HCT116 (cell line): ENCODE results near the gene ESRRA. TPM values are rescaled to one million over a fixed set of nuclear protein-coding genes. Genes with fewer than 3 reads are reported as not detected.
A peak's percentile ranks its signal among the peaks of the same experiment; 100 is the strongest.

ENCODE experiments used
- ATAC-seq: fragments of 200-7000 bp; cut with Tn5 transposase; 2 replicates; pipeline ENCODE4 v1.9.1; 2020; ENCODE audit warnings: mild to moderate bottlenecking, moderate library complexity
- BruUV-seq: library from RNA; stranded (reverse); fragments of 400-500 nt; replicated peaks from 2 replicates; lab custom pipeline; 2021; lab: Mats Ljungman, UMichigan
- CTCF ChIA-PET: fragments of 300-600 bp; sonication (Branson Sonifier 250); formaldehyde crosslinking; loops from one replicate; lab custom pipeline; 2021; ENCODE audit warnings: antibody characterized with exemption; lab: Charles Lee
- POLR2A ChIA-PET: fragments of 300-600, 350-600 bp; sonication (Branson Sonifier 250); formaldehyde crosslinking; loops from one replicate; lab custom pipeline; 2021; ENCODE audit warnings: antibody characterized with exemption; lab: Charles Lee
- RAD21 ChIA-PET, 2 experiments: fragments of 300-600 bp; sonication (Branson Sonifier 250); formaldehyde crosslinking; loops; one replicate each; lab custom pipeline; 2023; ENCODE audit warnings: low total read pairs in 2 of 2; ENCODE audit not compliant: uncharacterized antibody in 2 of 2, unreplicated experiment in 2 of 2, low non-redundant PET in 1 of 2; lab: Charles Lee
- DNase-seq: peaks from one replicate; pipeline ENCODE4 v3.0.0-alpha.2; 2010; ENCODE audit warnings: low read depth, low spot score
- H2AFZ ChIP-seq: fragments of 200-600 bp; shearing (Covaris generic), sonication (generic); 2 replicates; pipeline ENCODE4 v1.6.1; 2017; ENCODE audit warnings: low read depth, mixed run types, mixed read lengths, antibody characterized with exemption, low read length; ENCODE audit not compliant: poor library complexity, severe bottlenecking
- H3K27ac ChIP-seq: 2 replicates; pipeline ENCODE4 v1.5.1; 2012; ENCODE audit warnings: low read depth, low read length
- H3K27me3 ChIP-seq: fragments of 200-600 bp; sonication (generic); 2 replicates; pipeline ENCODE4 v1.6.1; 2016; ENCODE audit warnings: mixed run types, low read length, mixed read lengths; ENCODE audit not compliant: insufficient read depth
- H3K36me3 ChIP-seq, 2 experiments: fragments of 200-500 bp in 1 of 2; fragments of 200-600 bp in 1 of 2; sonication (Bioruptor generic) in 1 of 2; sonication (generic) in 1 of 2; 2 replicates each; pipeline versions ENCODE4 v1.5.1 to v1.6.1; 2014 to 2016; ENCODE audit warnings: low read length in 2 of 2, inconsistent platforms in 1 of 2, mixed read lengths in 1 of 2, mixed run types in 1 of 2; ENCODE audit not compliant: insufficient read depth in 2 of 2, control insufficient read depth in 1 of 2
- H3K4me1 ChIP-seq, 2 experiments: fragments of 200-600 bp in 1 of 2; sonication (generic) in 1 of 2; 2 replicates each; pipeline versions ENCODE4 v1.5.1 to v1.6.1; 2012 to 2017; ENCODE audit warnings: low read length in 2 of 2, inconsistent platforms in 1 of 2, mild to moderate bottlenecking in 1 of 2, mixed read lengths in 1 of 2, mixed run types in 1 of 2, moderate library complexity in 1 of 2; ENCODE audit not compliant: insufficient read depth in 2 of 2, control insufficient read depth in 1 of 2
- H3K4me2 ChIP-seq: fragments of 200-600 bp; sonication (generic); 2 replicates; pipeline ENCODE4 v1.6.1; 2017; ENCODE audit warnings: mixed run types, low read length, mixed read lengths
- H3K4me3 ChIP-seq, 2 experiments: fragments of 200-600 bp in 1 of 2; sonication (generic) in 1 of 2; replicated peaks in 1 of 2; 2 replicates each; pipeline ENCODE4 v1.5.1; 2011 to 2016; ENCODE audit warnings: low read length in 2 of 2, control low read depth in 1 of 2, low read depth in 1 of 2, mild to moderate bottlenecking in 1 of 2, mixed read lengths in 1 of 2, mixed run types in 1 of 2
- H3K79me2 ChIP-seq: fragments of 200-600 bp; sonication (generic); 2 replicates; pipeline ENCODE4 v1.6.1; 2017; ENCODE audit warnings: mild to moderate bottlenecking, mixed run types, low read length, moderate library complexity, mixed read lengths; ENCODE audit not compliant: insufficient read depth
- H3K9ac ChIP-seq: fragments of 200-600 bp; sonication (generic); 2 replicates; pipeline ENCODE4 v1.6.1; 2016; ENCODE audit warnings: low read length, mixed read lengths
- H3K9me2 ChIP-seq: fragments of 200-600 bp; sonication (generic), shearing (Covaris generic); 2 replicates; pipeline ENCODE4 v1.6.1; 2017; ENCODE audit warnings: mixed run types, mild to moderate bottlenecking, moderate library complexity; ENCODE audit not compliant: insufficient read depth
- H3K9me3 ChIP-seq, 2 experiments: fragments of 200-500 bp in 1 of 2; fragments of 200-600 bp in 1 of 2; sonication (Bioruptor generic) in 1 of 2; sonication (generic) in 1 of 2; 2 replicates each; pipeline ENCODE4 v1.6.1; 2014 to 2017; ENCODE audit warnings: low read length in 2 of 2, mixed read lengths in 2 of 2, inconsistent platforms in 1 of 2, low read depth in 1 of 2, mild to moderate bottlenecking in 1 of 2, mixed run types in 1 of 2, moderate library complexity in 1 of 2; ENCODE audit not compliant: control insufficient read depth in 1 of 2, insufficient read depth in 1 of 2
- H4K20me1 ChIP-seq: fragments of 200-600 bp; sonication (generic), shearing (Covaris generic); 2 replicates; pipeline ENCODE4 v1.6.1; 2017; ENCODE audit warnings: mixed run types, mild to moderate bottlenecking, moderate library complexity; ENCODE audit not compliant: insufficient read depth
- POLR2A ChIP-seq: IDR thresholded peaks from 2 replicates; pipeline ENCODE4 v1.7.0; 2011; ENCODE audit warnings: borderline replicate concordance; ENCODE audit not compliant: insufficient read depth, insufficient read length; ENCODE audit errors: extremely low read depth
- POLR2AphosphoS5 ChIP-seq: IDR thresholded peaks from 2 replicates; pipeline ENCODE4 v1.6.1; 2011; ENCODE audit warnings: mild to moderate bottlenecking, low read depth, low read length, moderate library complexity
- intact Hi-C: fragments of 100-400 bp; cut with micrococcal nuclease; formaldehyde crosslinking; loops from 2 replicates; pipeline ENCODE4 v1.10.0; 2022
- total RNA-seq: library from RNA; stranded (reverse); gene quantifications from one replicate; pipeline ENCODE4 v1.2.1, GENCODE V29; 2021; ENCODE audit not compliant: unreplicated experiment
- TF ChIP-seq, protein P1 (sequence below): IDR thresholded peaks from 2 replicates; pipeline ENCODE4 v1.6.1; 2012; ENCODE audit warnings: low read depth
- TF ChIP-seq, protein P2 (sequence below), 3 experiments: fragments of 200-600 bp in 1 of 3; sonication (generic) in 1 of 3; IDR thresholded peaks in 2 of 3; conservative IDR thresholded peaks in 1 of 3; 2 replicates each; pipeline ENCODE4 v1.5.1; 2012 to 2017; ENCODE audit warnings: low read depth in 2 of 3, low read length in 2 of 3, antibody characterized with exemption in 1 of 3, borderline replicate concordance in 1 of 3, control low read depth in 1 of 3, mild to moderate bottlenecking in 1 of 3, mixed read lengths in 1 of 3, mixed run types in 1 of 3, moderate library complexity in 1 of 3; ENCODE audit not compliant: insufficient read depth in 1 of 3

ESRRA gene
- total RNA-seq, 1 experiment from 2014 or later: 62.7 TPM

DNA sequence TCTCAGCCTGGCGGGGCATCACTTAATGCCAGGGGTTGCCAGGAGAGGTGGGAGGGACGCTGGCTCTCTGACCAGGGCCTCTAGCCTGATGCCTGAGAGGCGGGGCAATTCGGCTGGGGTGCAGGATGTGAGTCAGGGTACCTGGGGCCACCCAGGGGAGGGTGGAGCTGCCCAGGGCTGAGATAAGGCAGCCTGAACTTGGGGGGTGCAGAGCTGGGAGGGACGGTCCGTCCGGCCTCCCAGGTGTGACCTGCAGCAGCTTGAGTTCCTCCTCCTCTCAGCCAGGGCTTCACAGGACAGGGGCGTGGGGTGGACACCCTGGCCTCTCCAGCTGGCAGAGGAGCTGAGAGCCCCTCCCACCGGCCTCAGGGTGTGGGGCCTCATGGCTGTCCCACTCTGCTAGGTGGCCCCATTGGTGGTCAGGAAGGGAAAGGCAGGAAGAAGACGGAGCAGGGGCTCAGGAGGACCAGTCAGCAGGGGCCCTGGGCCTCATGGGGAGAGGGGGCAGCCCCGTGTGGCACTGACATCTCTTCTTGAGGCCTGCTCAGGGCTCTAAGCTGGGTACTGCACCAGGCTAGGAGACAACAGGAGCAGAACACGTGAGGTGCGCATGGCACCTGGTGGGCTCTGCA lies 52.7 kb downstream of the ESRRA start:
- H3K4me1 ChIP-seq: peaks cover 28 to 61% of the 10 kb centered on the region in 2 experiments
- RAD21 ChIA-PET: interaction anchor here in 1 of 2 experiments (2.2 kb wide), 1 partner anchor 292 kb away, joined by 8 read pairs; no protein-coding TSS in a partner anchor
- no peaks in the 10 kb centered on the region for H4K20me1 ChIP-seq
- intact Hi-C loops: loop anchor here (5.0 kb wide), 3 partner anchors 89 to 364 kb away; partner anchors contain the start of gene NRXN2
- ATAC-seq: peak; percentile 16
- peak overlapping the region; percentile 87 for H3K27ac ChIP-seq
- CTCF ChIA-PET: interaction anchor here (0.7 to 6.2 kb wide), 8 partner anchors 14 to 330 kb away, joined by 4 to 76 read pairs (median 28); partner anchors contain the start of genes ESRRA, PRDX5 and TRMT112
- no peak for DNase-seq
- peak overlapping the region; percentile 84 for H3K4me2 ChIP-seq
- H3K36me3 ChIP-seq: peaks cover 2 to 27% of the 10 kb centered on the region in 2 experiments; a peak in 2 of 4 replicates
- H3K79me2 ChIP-seq: peaks cover 32% of the 10 kb centered on the region; the same call in 1 of the 2 replicates
- H3K9ac ChIP-seq: peak overlapping the region; percentile 95
- no peak overlapping the region for H2AFZ ChIP-seq
- POLR2A ChIA-PET: interaction anchor here (1.0 to 3.1 kb wide), 2 partner anchors 14 to 40 kb away, joined by 5 to 12 read pairs; partner anchors contain the start of genes PRDX5 and TRMT112
- BruUV-seq: no TSS peak
- no peaks in the 10 kb centered on the region for H3K9me2 ChIP-seq
- no peaks in the 10 kb centered on the region for H3K27me3 ChIP-seq
- H3K4me3 ChIP-seq: peak overlapping the region; percentile 54 to 97
- no peaks in the 10 kb centered on the region for H3K9me3 ChIP-seq
- TF ChIP-seq POLR2AphosphoS5: peak; percentile 55
- no peak for TF ChIP-seq POLR2A
- TF ChIP-seq, protein P1, sequence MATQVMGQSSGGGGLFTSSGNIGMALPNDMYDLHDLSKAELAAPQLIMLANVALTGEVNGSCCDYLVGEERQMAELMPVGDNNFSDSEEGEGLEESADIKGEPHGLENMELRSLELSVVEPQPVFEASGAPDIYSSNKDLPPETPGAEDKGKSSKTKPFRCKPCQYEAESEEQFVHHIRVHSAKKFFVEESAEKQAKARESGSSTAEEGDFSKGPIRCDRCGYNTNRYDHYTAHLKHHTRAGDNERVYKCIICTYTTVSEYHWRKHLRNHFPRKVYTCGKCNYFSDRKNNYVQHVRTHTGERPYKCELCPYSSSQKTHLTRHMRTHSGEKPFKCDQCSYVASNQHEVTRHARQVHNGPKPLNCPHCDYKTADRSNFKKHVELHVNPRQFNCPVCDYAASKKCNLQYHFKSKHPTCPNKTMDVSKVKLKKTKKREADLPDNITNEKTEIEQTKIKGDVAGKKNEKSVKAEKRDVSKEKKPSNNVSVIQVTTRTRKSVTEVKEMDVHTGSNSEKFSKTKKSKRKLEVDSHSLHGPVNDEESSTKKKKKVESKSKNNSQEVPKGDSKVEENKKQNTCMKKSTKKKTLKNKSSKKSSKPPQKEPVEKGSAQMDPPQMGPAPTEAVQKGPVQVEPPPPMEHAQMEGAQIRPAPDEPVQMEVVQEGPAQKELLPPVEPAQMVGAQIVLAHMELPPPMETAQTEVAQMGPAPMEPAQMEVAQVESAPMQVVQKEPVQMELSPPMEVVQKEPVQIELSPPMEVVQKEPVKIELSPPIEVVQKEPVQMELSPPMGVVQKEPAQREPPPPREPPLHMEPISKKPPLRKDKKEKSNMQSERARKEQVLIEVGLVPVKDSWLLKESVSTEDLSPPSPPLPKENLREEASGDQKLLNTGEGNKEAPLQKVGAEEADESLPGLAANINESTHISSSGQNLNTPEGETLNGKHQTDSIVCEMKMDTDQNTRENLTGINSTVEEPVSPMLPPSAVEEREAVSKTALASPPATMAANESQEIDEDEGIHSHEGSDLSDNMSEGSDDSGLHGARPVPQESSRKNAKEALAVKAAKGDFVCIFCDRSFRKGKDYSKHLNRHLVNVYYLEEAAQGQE: no peak
- TF ChIP-seq, protein P2, sequence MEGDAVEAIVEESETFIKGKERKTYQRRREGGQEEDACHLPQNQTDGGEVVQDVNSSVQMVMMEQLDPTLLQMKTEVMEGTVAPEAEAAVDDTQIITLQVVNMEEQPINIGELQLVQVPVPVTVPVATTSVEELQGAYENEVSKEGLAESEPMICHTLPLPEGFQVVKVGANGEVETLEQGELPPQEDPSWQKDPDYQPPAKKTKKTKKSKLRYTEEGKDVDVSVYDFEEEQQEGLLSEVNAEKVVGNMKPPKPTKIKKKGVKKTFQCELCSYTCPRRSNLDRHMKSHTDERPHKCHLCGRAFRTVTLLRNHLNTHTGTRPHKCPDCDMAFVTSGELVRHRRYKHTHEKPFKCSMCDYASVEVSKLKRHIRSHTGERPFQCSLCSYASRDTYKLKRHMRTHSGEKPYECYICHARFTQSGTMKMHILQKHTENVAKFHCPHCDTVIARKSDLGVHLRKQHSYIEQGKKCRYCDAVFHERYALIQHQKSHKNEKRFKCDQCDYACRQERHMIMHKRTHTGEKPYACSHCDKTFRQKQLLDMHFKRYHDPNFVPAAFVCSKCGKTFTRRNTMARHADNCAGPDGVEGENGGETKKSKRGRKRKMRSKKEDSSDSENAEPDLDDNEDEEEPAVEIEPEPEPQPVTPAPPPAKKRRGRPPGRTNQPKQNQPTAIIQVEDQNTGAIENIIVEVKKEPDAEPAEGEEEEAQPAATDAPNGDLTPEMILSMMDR (IDR thresholded peaks at IDR 0.05 in 2 of 3, conservative IDR thresholded peaks at IDR 0.05 in 1 of 3; ENCODE audit: borderline replicate concordance in 1 of 3, insufficient read depth in 1 of 3, low read depth in 2 of 3, low read length in 2 of 3): no peak
- TF ChIP-seq, all 23 proteins: peak for 1
